WTC11 (cell line): Measurements from ENCODE around the gene DBNL. TPM values are rescaled to one million over a fixed set of nuclear protein-coding genes. Genes with fewer than 3 reads are reported as not detected.

Experiments used
- ATAC-seq: fragments of 200-7000 bp; cut with Tn5 transposase; 2 replicates; pipeline ENCODE4 v1.10.0; 2021; ENCODE audit warnings: mild to moderate bottlenecking, moderate library complexity
- CTCF ChIA-PET: fragments of 300-600 bp; sonication (Branson Sonifier 250); formaldehyde crosslinking; loops from one replicate; lab custom pipeline; 2021; ENCODE audit warnings: antibody characterized with exemption; lab: Charles Lee
- POLR2A ChIA-PET: fragments of 350-600 bp; sonication (Branson Sonifier 250); formaldehyde crosslinking; loops from one replicate; lab custom pipeline; 2021; ENCODE audit warnings: antibody characterized with exemption; lab: Charles Lee
- DNase-seq: peaks from one replicate; pipeline ENCODE4 v3.0.0; 2021; ENCODE audit warnings: low spot score
- H3K27ac Mint-ChIP-seq: 2 replicates; pipeline ENCODE4 v1.8.0; 2021; ENCODE audit warnings: mixed read lengths
- H3K27me3 Mint-ChIP-seq: 2 replicates; pipeline ENCODE4 v1.8.0; 2021; ENCODE audit warnings: low read depth, mild to moderate bottlenecking, moderate library complexity, mixed read lengths
- H3K36me3 Mint-ChIP-seq: 2 replicates; pipeline ENCODE4 v1.8.0; 2021; ENCODE audit warnings: mixed read lengths
- H3K4me1 Mint-ChIP-seq: 2 replicates; pipeline ENCODE4 v1.8.0; 2022; ENCODE audit warnings: mixed read lengths
- H3K4me3 Mint-ChIP-seq: 2 replicates; pipeline ENCODE4 v1.8.0; 2021; ENCODE audit warnings: mild to moderate bottlenecking, moderate library complexity, mixed read lengths
- H3K9me3 Mint-ChIP-seq: 2 replicates; pipeline ENCODE4 v1.8.0; 2021; ENCODE audit warnings: mixed read lengths
- AFF4 ChIP-seq: sonication (generic); formaldehyde crosslinking; IDR thresholded peaks from 2 replicates; pipeline ENCODE4 v1.8.1; 2023; ENCODE audit warnings: mild to moderate bottlenecking, missing genetic modification reagents, borderline replicate concordance
- ATF3 ChIP-seq: sonication (generic); formaldehyde crosslinking; conservative IDR thresholded peaks from 2 replicates; pipeline ENCODE4 v1.8.1; 2022; ENCODE audit warnings: mild to moderate bottlenecking, missing genetic modification reagents
- FOXJ3 ChIP-seq: sonication (generic); formaldehyde crosslinking; IDR thresholded peaks from 2 replicates; pipeline ENCODE4 v1.9.0; 2021; ENCODE audit warnings: missing genetic modification reagents, mild to moderate bottlenecking, borderline replicate concordance
- GRHL2 ChIP-seq: fragments of 250-450 bp; sonication (Bioruptor Pico); IDR thresholded peaks from 2 replicates; pipeline ENCODE4 v1.8.0; 2022; ENCODE audit warnings: mild to moderate bottlenecking, moderate library complexity; ENCODE audit not compliant: insufficient replicate concordance, severe bottlenecking
- SOX15 ChIP-seq: fragments of 250-450 bp; sonication (Bioruptor Pico); IDR thresholded peaks from 2 replicates; pipeline ENCODE4 v1.9.0; 2021; ENCODE audit warnings: mild to moderate bottlenecking
- USF1 ChIP-seq: sonication (generic); formaldehyde crosslinking; IDR thresholded peaks from 2 replicates; pipeline ENCODE4 v1.8.0; 2022; ENCODE audit warnings: mild to moderate bottlenecking, missing genetic modification reagents
- ZBTB21 ChIP-seq: sonication (generic); formaldehyde crosslinking; IDR thresholded peaks from 2 replicates; pipeline ENCODE4 v1.8.1; 2023; ENCODE audit warnings: mild to moderate bottlenecking, missing genetic modification reagents, borderline replicate concordance
- ZSCAN18 ChIP-seq: fragments of 250-450 bp; sonication (Bioruptor Pico); IDR thresholded peaks from 2 replicates; pipeline ENCODE4 v2.1.2; 2022; ENCODE audit warnings: mild to moderate bottlenecking, moderate library complexity
- total RNA-seq: library from RNA; stranded (reverse); gene quantifications from 3 replicates; pipeline ENCODE4 v1.2.3, GENCODE V29; 2021
- TF ChIP-seq, protein P1 (sequence below): sonication (generic); formaldehyde crosslinking; IDR thresholded peaks from 2 replicates; pipeline ENCODE4 v1.8.1; 2022; ENCODE audit warnings: missing genetic modification reagents, borderline replicate concordance
- TF ChIP-seq, protein P2 (sequence below): sonication (generic); formaldehyde crosslinking; IDR thresholded peaks from 2 replicates; pipeline ENCODE4 v1.8.1; 2023; ENCODE audit warnings: mild to moderate bottlenecking, missing genetic modification reagents, moderate library complexity
- TF ChIP-seq, protein P3 (sequence below): fragments of 250-450 bp; sonication (Bioruptor Pico); IDR thresholded peaks from 2 replicates; pipeline ENCODE4 v1.8.0; 2021; ENCODE audit warnings: mild to moderate bottlenecking
- TF ChIP-seq, protein P4 (sequence below): sonication (generic); formaldehyde crosslinking; IDR thresholded peaks from 2 replicates; pipeline ENCODE4 v1.8.1; 2022; ENCODE audit warnings: mild to moderate bottlenecking, moderate library complexity, missing genetic modification reagents
- TF ChIP-seq, protein P5 (sequence below): sonication (generic); formaldehyde crosslinking; IDR thresholded peaks from 2 replicates; pipeline ENCODE4 v1.8.0; 2023; ENCODE audit warnings: mild to moderate bottlenecking, missing genetic modification reagents
- TF ChIP-seq, protein P6 (sequence below): sonication (generic); formaldehyde crosslinking; IDR thresholded peaks from 2 replicates; pipeline ENCODE4 v1.8.1; 2022; ENCODE audit warnings: low read depth, mild to moderate bottlenecking, moderate library complexity, missing genetic modification reagents, borderline replicate concordance

The DBNL gene
- total RNA-seq, 1 experiment from 2014 or later = 36.1 TPM

DNA sequence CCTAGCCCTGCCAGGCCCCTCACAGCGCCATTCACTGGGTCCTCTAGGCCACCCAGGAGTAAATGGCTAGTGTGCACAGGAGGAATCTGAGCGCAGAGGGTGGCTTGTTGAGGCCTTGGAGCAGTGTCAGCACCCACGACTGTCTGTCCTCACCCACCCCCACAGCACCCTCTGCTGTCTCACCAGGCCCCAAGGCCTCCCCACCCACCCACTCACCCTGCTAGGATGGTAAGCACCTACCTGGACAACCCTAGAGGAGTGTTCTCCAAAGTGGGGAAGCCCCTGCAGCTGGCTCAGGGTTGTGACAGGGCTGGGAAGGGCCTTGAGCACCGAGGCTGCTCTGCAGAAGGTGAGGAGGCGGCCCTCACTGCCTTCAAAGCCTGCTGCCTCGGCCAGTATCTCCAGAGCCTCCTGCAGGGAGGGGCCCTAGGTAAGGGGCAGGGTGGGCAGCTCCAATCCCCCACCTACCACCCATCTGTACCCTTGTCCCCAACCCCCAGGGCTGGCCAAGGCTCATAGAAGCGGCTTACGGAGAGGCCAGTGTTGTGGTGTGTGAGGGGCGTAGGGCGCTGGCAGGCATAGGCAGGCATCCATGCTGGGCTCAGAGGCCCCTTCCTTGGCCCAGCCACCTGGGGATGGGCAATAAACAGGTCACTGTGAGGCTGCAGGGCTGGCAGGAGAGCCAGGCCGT is 35.0 kb downstream of the DBNL start (continued):
- no peak for TF ChIP-seq AFF4 (CRISPR knock-in tag)
- TF ChIP-seq GRHL2 (CRISPR knock-in tag) = no peak
- TF ChIP-seq ZSCAN18 (CRISPR knock-in tag) = no peak
- TF ChIP-seq, protein P1, sequence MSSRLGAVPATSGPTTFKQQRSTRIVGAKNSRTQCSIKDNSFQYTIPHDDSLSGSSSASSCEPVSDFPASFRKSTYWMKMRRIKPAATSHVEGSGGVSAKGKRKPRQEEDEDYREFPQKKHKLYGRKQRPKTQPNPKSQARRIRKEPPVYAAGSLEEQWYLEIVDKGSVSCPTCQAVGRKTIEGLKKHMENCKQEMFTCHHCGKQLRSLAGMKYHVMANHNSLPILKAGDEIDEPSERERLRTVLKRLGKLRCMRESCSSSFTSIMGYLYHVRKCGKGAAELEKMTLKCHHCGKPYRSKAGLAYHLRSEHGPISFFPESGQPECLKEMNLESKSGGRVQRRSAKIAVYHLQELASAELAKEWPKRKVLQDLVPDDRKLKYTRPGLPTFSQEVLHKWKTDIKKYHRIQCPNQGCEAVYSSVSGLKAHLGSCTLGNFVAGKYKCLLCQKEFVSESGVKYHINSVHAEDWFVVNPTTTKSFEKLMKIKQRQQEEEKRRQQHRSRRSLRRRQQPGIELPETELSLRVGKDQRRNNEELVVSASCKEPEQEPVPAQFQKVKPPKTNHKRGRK (CRISPR knock-in tag) = no peak
- TF ChIP-seq, protein P2, sequence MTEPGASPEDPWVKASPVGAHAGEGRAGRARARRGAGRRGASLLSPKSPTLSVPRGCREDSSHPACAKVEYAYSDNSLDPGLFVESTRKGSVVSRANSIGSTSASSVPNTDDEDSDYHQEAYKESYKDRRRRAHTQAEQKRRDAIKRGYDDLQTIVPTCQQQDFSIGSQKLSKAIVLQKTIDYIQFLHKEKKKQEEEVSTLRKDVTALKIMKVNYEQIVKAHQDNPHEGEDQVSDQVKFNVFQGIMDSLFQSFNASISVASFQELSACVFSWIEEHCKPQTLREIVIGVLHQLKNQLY (CRISPR knock-in tag) = no peak
- TF ChIP-seq, protein P3, sequence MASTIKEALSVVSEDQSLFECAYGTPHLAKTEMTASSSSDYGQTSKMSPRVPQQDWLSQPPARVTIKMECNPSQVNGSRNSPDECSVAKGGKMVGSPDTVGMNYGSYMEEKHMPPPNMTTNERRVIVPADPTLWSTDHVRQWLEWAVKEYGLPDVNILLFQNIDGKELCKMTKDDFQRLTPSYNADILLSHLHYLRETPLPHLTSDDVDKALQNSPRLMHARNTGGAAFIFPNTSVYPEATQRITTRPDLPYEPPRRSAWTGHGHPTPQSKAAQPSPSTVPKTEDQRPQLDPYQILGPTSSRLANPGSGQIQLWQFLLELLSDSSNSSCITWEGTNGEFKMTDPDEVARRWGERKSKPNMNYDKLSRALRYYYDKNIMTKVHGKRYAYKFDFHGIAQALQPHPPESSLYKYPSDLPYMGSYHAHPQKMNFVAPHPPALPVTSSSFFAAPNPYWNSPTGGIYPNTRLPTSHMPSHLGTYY = no peak
- no peak for TF ChIP-seq FOXJ3 (CRISPR knock-in tag)
- TF ChIP-seq, all 79 proteins: peak for 0

GRCh38 chr7:44080118-44080517 is 35.6 kb downstream of the DBNL start:
- no peak for ATAC-seq
- Mint-ChIP-seq H3K4me3 (no peak overlapping the region), H3K27ac (no peak overlapping the region), H3K27me3 (peaks cover 22% of the 10 kb centered on the region), H3K36me3 (peaks cover 27% of the 10 kb centered on the region), H3K4me1 (peaks cover 11% of the 10 kb centered on the region; the same call in 1 of the 2 replicates), H3K9me3 (no peaks in the 10 kb centered on the region)
- ChIA-PET CTCF (no interaction called here), POLR2A (interaction anchor here (0.5 kb wide), 1 partner anchor 1971 kb away, joined by 5 read pairs; no protein-coding TSS in a partner anchor)
- no peak for DNase-seq
- TF ChIP-seq USF1 (CRISPR knock-in tag) (no peak), ATF3 (CRISPR knock-in tag) (no peak), FOXJ3 (CRISPR knock-in tag) (no peak), ZBTB21 (no peak), ZSCAN18 (CRISPR knock-in tag) (no peak), SOX15 (no peak)
- TF ChIP-seq, protein P2 (CRISPR knock-in tag) = no peak
- TF ChIP-seq, protein P4, sequence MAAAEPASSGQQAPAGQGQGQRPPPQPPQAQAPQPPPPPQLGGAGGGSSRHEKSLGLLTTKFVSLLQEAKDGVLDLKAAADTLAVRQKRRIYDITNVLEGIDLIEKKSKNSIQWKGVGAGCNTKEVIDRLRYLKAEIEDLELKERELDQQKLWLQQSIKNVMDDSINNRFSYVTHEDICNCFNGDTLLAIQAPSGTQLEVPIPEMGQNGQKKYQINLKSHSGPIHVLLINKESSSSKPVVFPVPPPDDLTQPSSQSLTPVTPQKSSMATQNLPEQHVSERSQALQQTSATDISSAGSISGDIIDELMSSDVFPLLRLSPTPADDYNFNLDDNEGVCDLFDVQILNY (CRISPR knock-in tag) = no peak
- TF ChIP-seq, protein P5, sequence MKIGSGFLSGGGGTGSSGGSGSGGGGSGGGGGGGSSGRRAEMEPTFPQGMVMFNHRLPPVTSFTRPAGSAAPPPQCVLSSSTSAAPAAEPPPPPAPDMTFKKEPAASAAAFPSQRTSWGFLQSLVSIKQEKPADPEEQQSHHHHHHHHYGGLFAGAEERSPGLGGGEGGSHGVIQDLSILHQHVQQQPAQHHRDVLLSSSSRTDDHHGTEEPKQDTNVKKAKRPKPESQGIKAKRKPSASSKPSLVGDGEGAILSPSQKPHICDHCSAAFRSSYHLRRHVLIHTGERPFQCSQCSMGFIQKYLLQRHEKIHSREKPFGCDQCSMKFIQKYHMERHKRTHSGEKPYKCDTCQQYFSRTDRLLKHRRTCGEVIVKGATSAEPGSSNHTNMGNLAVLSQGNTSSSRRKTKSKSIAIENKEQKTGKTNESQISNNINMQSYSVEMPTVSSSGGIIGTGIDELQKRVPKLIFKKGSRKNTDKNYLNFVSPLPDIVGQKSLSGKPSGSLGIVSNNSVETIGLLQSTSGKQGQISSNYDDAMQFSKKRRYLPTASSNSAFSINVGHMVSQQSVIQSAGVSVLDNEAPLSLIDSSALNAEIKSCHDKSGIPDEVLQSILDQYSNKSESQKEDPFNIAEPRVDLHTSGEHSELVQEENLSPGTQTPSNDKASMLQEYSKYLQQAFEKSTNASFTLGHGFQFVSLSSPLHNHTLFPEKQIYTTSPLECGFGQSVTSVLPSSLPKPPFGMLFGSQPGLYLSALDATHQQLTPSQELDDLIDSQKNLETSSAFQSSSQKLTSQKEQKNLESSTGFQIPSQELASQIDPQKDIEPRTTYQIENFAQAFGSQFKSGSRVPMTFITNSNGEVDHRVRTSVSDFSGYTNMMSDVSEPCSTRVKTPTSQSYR (CRISPR knock-in tag) = no peak
- TF ChIP-seq, protein P6, sequence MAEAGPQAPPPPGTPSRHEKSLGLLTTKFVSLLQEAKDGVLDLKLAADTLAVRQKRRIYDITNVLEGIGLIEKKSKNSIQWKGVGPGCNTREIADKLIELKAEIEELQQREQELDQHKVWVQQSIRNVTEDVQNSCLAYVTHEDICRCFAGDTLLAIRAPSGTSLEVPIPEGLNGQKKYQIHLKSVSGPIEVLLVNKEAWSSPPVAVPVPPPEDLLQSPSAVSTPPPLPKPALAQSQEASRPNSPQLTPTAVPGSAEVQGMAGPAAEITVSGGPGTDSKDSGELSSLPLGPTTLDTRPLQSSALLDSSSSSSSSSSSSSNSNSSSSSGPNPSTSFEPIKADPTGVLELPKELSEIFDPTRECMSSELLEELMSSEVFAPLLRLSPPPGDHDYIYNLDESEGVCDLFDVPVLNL (CRISPR knock-in tag) = no peak
